Epithelial cell of proximal tubule (primary cell): ENCODE measurements around the gene PTRH2. TPM values are rescaled to one million over a fixed set of nuclear protein-coding genes. Genes with fewer than 3 reads are reported as not detected.

Source experiments
- DNase-seq: peaks from one replicate; pipeline ENCODE4 v3.0.0-alpha.2; 2011; ENCODE audit warnings: low read depth
- H3K4me3 ChIP-seq: 2 replicates; pipeline ENCODE4 v1.5.1; 2011; ENCODE audit warnings: low read depth, mild to moderate bottlenecking, low read length
- CTCF ChIP-seq: conservative IDR thresholded peaks from 2 replicates; pipeline ENCODE4 v1.5.1; 2012; ENCODE audit warnings: low read depth, mild to moderate bottlenecking, low read length
- total RNA-seq: library from RNA; depleted of rRNA; stranded (reverse); fragments of >200 nt; gene quantifications from 2 replicates; pipeline ENCODE4 v1.2.3, GENCODE V29; 2015

The PTRH2 gene
- total RNA-seq, 1 donor from 2014 or later: 44.6 TPM

- TF ChIP-seq CTCF: no peak
- no peak overlapping the region for H3K4me3 ChIP-seq
- DNase-seq: no peak
Measured at GRCh38 chr17:59699786-59700185, 7.4 kb downstream of the PTRH2 start.

GRCh38 chr17:59699218-59699617 lies 8.0 kb downstream of the PTRH2 start:
- H3K4me3 ChIP-seq: no peak overlapping the region
- no peak for DNase-seq
- no peak for TF ChIP-seq CTCF

- no peak for TF ChIP-seq CTCF
- no peak for DNase-seq
- no peak overlapping the region for H3K4me3 ChIP-seq
Measured at GRCh38 chr17:59698143-59698542, 9.1 kb downstream of the PTRH2 start.

GRCh38 chr17:59696682-59697277 lies 10.4 kb downstream of the PTRH2 start:
- H3K4me3 ChIP-seq: no peak overlapping the region
- DNase-seq: no peak
- TF ChIP-seq CTCF: no peak

GRCh38 chr17:59695945-59696681 lies 11.1 kb downstream of the PTRH2 start:
- H3K4me3 ChIP-seq: no peak overlapping the region
- DNase-seq: no peak
- TF ChIP-seq CTCF: no peak

- no peak overlapping the region for H3K4me3 ChIP-seq
- no peak for DNase-seq
- no peak for TF ChIP-seq CTCF
Measured at GRCh38 chr17:59694344-59694743, 12.9 kb downstream of the PTRH2 start.

GRCh38 chr17:59693582-59693981 lies 13.6 kb downstream of the PTRH2 start:
- H3K4me3 ChIP-seq: no peak overlapping the region
- no peak for TF ChIP-seq CTCF

More at GRCh38 chr17:59693582-59693981, 13.6 kb downstream of the PTRH2 start:
- DNase-seq: no peak
